Stimulated activated CD4-positive, alpha-beta T cell treated with anti-CD3 and anti-CD28 coated beads, Interleukin-4, amount 100 ng/mL, for 24 hours (primary cell): Measurements from ENCODE around the gene ASGR2.

ENCODE experiments used
- DNase-seq: peaks from one replicate; pipeline ENCODE4 v3.0.0-alpha.2; 2020

The ASGR2 gene

GRCh38 chr17:7058831-7059447 is 55.7 kb downstream of the ASGR2 start:
- no peak for DNase-seq

- no peak for DNase-seq
These were observed 58.2 kb downstream of the ASGR2 start for GRCh38 chr17:7056386-7056785.
